Stomach smooth muscle (tissue), 2 donors: Measurements from ENCODE around the gene CDK14.

ENCODE experiments used
- H3K27ac ChIP-seq: one replicate; pipeline ENCODE4 v1.7.0; 2013; ENCODE audit warnings: mild to moderate bottlenecking, low read length, inconsistent platforms
- H3K27me3 ChIP-seq, 2 donors: one replicate each; pipeline ENCODE4 v1.7.0; 2013; ENCODE audit warnings: low read length in 2 of 2; ENCODE audit not compliant: insufficient read depth in 2 of 2, control insufficient read depth in 1 of 2
- H3K36me3 ChIP-seq, 2 donors: one replicate each; pipeline ENCODE4 v1.7.0; 2013; ENCODE audit warnings: low read length in 2 of 2; ENCODE audit not compliant: control insufficient read depth in 2 of 2, insufficient read depth in 2 of 2
- H3K4me1 ChIP-seq: one replicate; pipeline ENCODE4 v1.7.0; 2013; ENCODE audit warnings: low read length; ENCODE audit not compliant: control insufficient read depth, insufficient read depth
- H3K4me3 ChIP-seq, 2 donors: one replicate each; pipeline ENCODE4 v1.7.0; 2013; ENCODE audit warnings: low read length in 2 of 2
- H3K9ac ChIP-seq, 2 donors: one replicate each; pipeline ENCODE4 v1.7.0; 2013; ENCODE audit warnings: low read length in 2 of 2, mild to moderate bottlenecking in 1 of 2
- H3K9me3 ChIP-seq, 2 donors: one replicate each; pipeline ENCODE4 v1.7.0; 2013; ENCODE audit warnings: low read length in 2 of 2; ENCODE audit not compliant: control insufficient read depth in 2 of 2
- donor health status: healthy.
- donor health status: Pancreatic carcinoma.

CDK14 gene

DNA sequence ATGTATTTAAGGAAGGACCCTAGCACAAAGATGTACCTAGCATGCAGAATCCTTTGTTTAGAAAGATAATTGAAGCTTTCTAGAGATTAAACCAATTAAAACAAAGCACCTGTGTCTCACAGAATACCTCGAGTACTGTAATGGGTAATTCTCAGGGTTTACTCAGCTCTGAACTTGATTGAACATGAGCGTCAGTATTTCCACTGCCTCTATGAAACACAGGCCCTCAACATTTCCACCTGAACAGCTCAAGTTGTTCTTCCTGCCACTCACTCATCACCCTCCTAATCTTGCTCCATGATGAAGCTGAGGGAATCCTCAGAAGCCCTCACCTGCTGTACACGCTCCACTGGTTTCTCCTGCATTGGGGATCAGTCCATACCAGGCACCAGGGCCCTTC lies 634.4 kb downstream of the CDK14 start:
- H3K27me3 ChIP-seq, result no peaks in the 10 kb centered on the region

DNA sequence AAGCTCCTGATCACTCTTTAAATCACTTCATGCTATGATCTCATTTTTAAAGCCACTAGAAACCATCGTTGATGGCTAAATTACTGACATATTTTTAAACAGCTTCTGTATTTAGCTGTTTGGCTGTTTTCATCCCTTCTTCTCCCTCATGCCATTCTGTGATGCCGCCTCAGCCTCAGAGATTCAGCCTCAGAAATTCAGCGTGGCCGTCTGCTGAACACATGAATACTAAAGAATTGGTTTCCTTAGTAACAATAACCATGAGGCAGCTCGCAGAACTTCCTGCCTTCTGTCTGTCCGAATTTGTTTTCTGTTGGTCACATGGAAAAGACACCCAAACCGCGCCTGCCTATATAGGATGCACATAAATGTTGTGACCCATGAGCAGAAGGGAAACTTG lies 637.1 kb downstream of the CDK14 start:
- Histone ChIP-seq H3K4me1 (no peaks in the 10 kb centered on the region), H3K9ac (no peak overlapping the region), H3K9me3 (no peaks in the 10 kb centered on the region), H3K27me3 (no peaks in the 10 kb centered on the region), H3K4me3 (no peak overlapping the region), H3K27ac (no peak overlapping the region), H3K36me3 (no peaks in the 10 kb centered on the region)

More for the DNA sequence above, 634.4 kb downstream of the CDK14 start:
- Histone ChIP-seq H3K27ac (no peak overlapping the region), H3K4me3 (no peak overlapping the region), H3K9ac (no peak overlapping the region), H3K9me3 (no peaks in the 10 kb centered on the region), H3K4me1 (no peaks in the 10 kb centered on the region), H3K36me3 (no peaks in the 10 kb centered on the region)

DNA sequence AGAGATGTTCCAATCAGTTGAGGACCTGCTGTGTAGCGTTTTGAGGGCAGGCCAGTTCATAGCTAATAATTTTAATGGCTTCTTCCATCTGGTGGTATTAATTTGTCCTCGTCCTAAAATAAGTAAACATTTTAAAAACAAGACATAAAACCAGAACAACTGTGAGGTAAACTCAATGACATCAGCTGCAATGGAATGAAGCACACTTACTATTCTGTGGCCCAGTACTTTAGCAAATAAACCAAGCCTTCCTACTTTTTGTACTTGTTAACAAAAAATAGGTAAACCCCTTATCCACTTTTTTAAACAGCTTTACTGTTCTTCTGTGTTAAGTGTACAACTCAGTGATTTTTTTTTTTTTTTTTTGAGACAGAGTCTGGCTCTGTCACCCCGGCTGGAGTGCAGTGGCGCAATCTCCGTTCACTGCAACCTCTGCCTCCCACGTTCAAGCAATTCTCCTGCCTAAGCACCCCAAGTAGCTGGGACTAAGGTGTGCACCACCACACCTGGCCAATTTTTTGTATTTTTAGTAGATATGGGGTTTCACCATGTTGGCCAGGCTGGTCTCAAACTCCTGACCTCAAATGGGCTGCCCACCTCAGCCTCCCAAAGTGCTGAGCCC lies 639.2 kb downstream of the CDK14 start:
- H3K4me3 ChIP-seq, result no peak overlapping the region
- H3K27ac ChIP-seq, result no peak overlapping the region
- no peaks in the 10 kb centered on the region for H3K36me3 ChIP-seq
- no peaks in the 10 kb centered on the region for H3K27me3 ChIP-seq
- H3K4me1 ChIP-seq, result peaks cover 2% of the 10 kb centered on the region
- H3K9ac ChIP-seq, result no peak overlapping the region
- H3K9me3 ChIP-seq, result no peaks in the 10 kb centered on the region

DNA sequence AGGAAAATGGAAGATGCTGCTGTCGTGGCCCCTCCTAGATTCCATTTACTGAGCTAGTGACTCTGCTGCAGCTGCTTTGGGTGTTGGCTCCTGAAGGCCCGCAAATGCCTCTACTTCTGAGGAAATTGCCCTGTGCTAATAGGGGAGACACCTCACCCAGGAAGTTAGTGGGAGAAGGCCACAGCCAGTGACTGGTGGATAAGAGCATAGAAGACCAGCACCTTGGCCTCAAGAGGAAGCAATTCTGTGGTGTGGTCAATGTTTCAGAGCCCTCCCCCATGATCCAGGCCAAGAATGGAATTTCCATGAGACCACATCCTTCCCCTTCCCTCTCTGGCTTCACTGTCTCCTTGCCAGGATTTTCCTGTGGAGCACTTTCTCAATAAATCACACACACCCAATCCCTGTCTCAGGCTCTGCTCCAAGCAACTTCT lies 643.1 kb downstream of the CDK14 start:
- no peak overlapping the region for H3K4me3 ChIP-seq
- peaks cover 2% of the 10 kb centered on the region for H3K4me1 ChIP-seq
- H3K9ac ChIP-seq, result no peak overlapping the region
- no peaks in the 10 kb centered on the region for H3K9me3 ChIP-seq
- no peaks in the 10 kb centered on the region for H3K36me3 ChIP-seq
- no peaks in the 10 kb centered on the region for H3K27me3 ChIP-seq
- H3K27ac ChIP-seq, result no peak overlapping the region

DNA sequence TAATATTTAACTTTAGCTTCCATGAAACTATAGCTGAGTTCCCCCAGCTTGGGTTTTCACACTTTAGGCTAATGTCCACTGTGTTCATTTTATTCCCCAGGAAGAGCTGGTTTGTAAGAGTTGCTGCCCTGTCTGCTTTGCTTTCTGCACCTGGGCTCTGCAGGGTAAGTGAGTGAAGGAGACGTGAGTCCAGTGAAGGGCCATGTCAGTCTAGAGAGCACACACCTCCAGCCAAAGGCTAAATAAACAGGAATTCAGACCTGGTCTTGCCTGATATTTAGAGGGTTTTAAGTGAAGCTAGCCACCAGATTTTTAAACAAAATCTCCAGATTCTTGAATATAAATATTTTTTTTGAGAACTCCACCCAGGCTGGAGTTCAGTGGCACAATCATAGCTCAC lies 643.7 kb downstream of the CDK14 start:
- no peaks in the 10 kb centered on the region for H3K9me3 ChIP-seq
- no peak overlapping the region for H3K27ac ChIP-seq
- no peak overlapping the region for H3K4me3 ChIP-seq
- H3K36me3 ChIP-seq, result no peaks in the 10 kb centered on the region
- H3K4me1 ChIP-seq, result peaks cover 2% of the 10 kb centered on the region
- no peaks in the 10 kb centered on the region for H3K27me3 ChIP-seq
- H3K9ac ChIP-seq, result no peak overlapping the region

DNA sequence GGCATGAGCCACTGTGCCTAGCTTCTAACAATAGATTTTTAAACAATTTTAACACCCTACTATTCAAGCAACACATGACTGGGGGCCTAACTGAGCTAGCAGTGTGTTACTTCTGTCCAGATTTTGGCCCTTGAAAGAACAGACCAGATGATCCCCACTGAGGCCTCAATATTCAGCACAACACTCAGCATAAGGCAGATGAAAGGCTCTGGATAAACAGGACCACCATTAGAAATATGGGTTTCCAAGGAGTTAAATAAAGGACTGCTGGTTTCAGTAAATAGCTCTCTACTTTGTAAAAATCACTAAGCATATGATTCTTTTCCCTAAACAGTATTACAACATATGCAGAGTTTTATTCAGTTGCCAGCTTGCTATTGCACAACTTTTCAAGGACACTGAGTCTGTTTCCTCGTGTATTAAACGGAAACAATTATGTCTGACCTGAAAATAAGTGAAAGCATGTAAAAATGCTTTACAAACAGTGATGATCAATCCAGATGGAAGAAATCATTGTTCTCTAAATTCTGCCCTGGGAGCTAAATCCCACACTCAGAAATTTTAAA lies 644.3 kb downstream of the CDK14 start:
- Histone ChIP-seq H3K27ac (no peak overlapping the region), H3K4me3 (no peak overlapping the region), H3K9me3 (no peaks in the 10 kb centered on the region), H3K9ac (no peak overlapping the region), H3K36me3 (no peaks in the 10 kb centered on the region), H3K4me1 (peaks cover 2% of the 10 kb centered on the region), H3K27me3 (no peaks in the 10 kb centered on the region)

DNA sequence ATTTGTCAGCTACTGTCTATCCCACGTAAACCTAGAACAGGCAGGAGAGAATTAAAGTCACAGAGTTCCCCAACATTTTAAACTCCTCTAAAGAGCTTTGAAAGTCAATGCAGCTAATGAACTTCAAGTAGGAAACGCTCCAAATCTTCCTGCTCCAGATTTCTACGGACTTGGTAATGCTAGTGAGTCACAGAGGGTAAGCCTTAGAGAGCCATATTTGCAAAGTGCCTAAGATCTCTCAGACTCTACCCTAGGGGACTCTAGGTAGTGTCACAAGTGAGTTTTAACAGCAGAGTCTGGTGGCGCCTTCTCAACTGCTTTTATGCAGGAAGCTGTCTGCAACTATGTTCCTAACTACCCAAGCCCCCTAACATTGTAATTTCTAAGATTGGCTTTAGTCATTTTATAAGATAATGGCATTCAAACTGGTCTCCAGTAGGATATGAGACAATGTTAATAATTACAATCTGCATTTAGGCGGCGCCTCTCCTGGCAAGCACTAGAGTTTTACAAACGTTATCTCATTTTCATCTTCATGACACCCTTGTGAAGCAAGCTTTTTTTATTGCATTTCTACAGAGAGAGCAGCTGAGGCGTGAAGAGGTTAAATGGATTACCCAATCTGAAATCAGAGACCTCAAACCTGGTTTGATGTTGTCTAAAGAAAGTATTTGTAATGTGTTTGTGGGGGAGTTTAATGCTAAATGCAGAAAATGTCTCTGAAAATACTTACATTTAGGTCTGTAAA lies 646.1 kb downstream of the CDK14 start:
- Histone ChIP-seq H3K9me3 (no peaks in the 10 kb centered on the region), H3K36me3 (no peaks in the 10 kb centered on the region), H3K27ac (no peak overlapping the region), H3K9ac (no peak overlapping the region), H3K4me1 (peaks cover 2% of the 10 kb centered on the region), H3K4me3 (no peak overlapping the region), H3K27me3 (no peaks in the 10 kb centered on the region)

DNA sequence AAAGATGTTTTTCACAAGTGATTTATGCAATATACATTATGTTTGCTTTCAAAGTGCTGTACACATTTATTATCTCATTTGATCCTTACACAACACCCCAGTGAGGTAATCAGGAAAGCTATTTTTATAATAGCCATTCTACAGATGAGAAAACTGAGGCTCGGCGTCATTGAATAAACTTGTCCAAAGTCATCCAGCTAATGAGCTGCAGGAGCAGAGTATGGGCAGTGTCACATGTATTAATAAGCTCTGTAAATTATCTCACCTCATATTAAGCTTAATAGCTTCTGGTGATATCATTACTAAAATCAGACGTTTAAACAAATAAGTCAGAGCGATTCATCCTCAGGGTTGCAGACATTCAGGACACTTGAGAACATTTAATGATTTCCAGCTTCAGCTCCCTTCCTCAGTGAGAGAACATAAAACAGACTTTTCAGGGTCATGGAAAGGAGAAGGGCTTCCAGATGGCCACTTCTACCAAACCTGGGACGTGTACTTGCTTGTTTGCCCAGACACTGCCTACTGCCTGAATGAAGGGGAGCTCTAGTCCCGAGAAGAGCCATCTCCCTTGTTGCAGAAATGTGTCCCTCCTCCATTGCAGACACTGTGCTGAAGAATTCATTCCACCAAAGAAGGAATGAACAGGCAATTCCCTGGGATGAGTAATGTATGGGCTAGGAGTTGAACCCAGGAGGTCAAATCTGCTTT lies 647.6 kb downstream of the CDK14 start:
- Histone ChIP-seq H3K4me1 (peaks cover 2% of the 10 kb centered on the region), H3K27ac (no peak overlapping the region), H3K9me3 (no peaks in the 10 kb centered on the region), H3K27me3 (no peaks in the 10 kb centered on the region), H3K4me3 (no peak overlapping the region), H3K9ac (no peak overlapping the region), H3K36me3 (no peaks in the 10 kb centered on the region)

DNA sequence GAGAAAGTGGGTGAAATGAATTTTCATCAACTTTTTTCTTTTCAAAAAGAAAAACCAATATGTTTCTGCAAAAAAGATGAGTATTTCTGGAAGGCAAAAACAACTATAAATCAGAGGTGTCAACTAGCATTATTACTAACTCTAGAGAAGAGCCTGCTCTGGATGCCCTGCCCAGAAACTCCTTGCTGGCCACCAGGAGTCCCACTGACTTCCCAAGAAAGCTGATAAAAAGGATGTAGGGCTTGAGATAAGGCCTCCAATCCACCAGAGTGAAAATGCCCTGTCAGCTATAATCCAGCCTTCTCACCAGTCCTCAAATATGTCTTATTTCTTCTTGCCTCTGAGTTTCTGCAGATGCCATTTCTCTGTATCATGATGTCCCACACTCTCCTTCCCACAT lies 651.4 kb downstream of the CDK14 start:
- no peaks in the 10 kb centered on the region for H3K36me3 ChIP-seq
- H3K4me1 ChIP-seq, result no peaks in the 10 kb centered on the region
- H3K4me3 ChIP-seq, result no peak overlapping the region
- H3K9me3 ChIP-seq, result no peaks in the 10 kb centered on the region
- no peak overlapping the region for H3K27ac ChIP-seq
- H3K27me3 ChIP-seq, result no peaks in the 10 kb centered on the region
- no peak overlapping the region for H3K9ac ChIP-seq

DNA sequence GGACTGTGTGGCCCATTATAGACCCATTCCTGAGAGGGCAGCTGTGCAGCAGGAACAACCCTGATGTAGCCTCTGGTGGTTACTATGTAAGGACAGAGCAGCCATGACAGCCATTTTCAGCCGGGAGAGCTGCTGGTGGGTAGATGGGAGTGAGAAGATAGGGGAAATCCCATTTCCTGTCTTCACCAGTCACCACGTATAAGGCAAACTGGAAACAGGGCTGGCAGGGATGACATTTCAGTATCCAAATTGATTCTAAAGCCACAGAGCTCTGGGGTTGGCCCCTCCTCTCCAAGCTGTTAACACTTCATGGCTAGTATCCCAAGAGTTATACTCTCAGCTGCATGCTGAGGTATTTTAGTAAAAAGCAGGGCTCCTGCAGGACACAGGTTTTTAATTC lies 652.9 kb downstream of the CDK14 start:
- Histone ChIP-seq H3K36me3 (no peaks in the 10 kb centered on the region), H3K4me3 (no peak overlapping the region), H3K4me1 (no peaks in the 10 kb centered on the region), H3K27ac (no peak overlapping the region), H3K9ac (no peak overlapping the region), H3K27me3 (no peaks in the 10 kb centered on the region), H3K9me3 (no peaks in the 10 kb centered on the region)
